A549 treated with RU486 at 1 μM for 4 hours (cell line): ENCODE measurements around the gene COL26A1. TPM values are rescaled to one million over a fixed set of nuclear protein-coding genes. Genes with fewer than 3 reads are reported as not detected.

Experiments used
- total RNA-seq: library from RNA; stranded (reverse); fragments of 200-300 nt; extraction: Qiagen RNA extraction; gene quantifications from 5 replicates; pipeline ENCODE4 v1.2.3, GENCODE V29; 2022; ENCODE audit warnings: low read depth

Gene COL26A1
- total RNA-seq, result 0.21 to 0.52 TPM (median 0.49 TPM) in 5 replicates

GRCh38 chr7:101362334-101363195, at the start of gene COL26A1:
TSS of gene COL26A1 (plus strand) at chr7:101362875. CDS start at chr7:101363033, 158 bp downstream.

GRCh38 chr7:101321491-101322401, 40.9 kb upstream of the COL26A1 start, which contains the start of gene IFT22:
TSS of gene IFT22 (minus strand) at chr7:101321812. CDS start at chr7:101321709, 103 bp downstream.

Other genes starting within 250 kb of the COL26A1 start
- 868 to 1,053 TPM (median 898 TPM) in 5 replicates for gene SERPINE1, start 235.8 kb upstream of the COL26A1 start, total RNA-seq
- 132 to 142 TPM (median 140 TPM) in 5 replicates for gene AP1S1, start 208.4 kb upstream of the COL26A1 start, total RNA-seq
- 7.8 to 20.9 TPM (median 15.1 TPM) in 5 replicates for gene VGF, start 197.3 kb upstream of the COL26A1 start, total RNA-seq
- gene NAT16, start 182.6 kb upstream of the COL26A1 start, total RNA-seq, result 0.06 to 0.15 TPM (median 0.14 TPM) in 5 replicates
- gene MOGAT3, start 161.8 kb upstream of the COL26A1 start, total RNA-seq, result not detected in 5 replicates
- gene PLOD3, start 145.3 kb upstream of the COL26A1 start, total RNA-seq, result 60.2 to 81.0 TPM (median 74.2 TPM) in 5 replicates
- 66.8 to 107 TPM (median 93.2 TPM) in 5 replicates for gene ZNHIT1, start 144.7 kb upstream of the COL26A1 start, total RNA-seq
- 7.1 to 13.7 TPM (median 12.2 TPM) in 5 replicates for gene CLDN15, start 125.1 kb upstream of the COL26A1 start, total RNA-seq
- 120 to 145 TPM (median 139 TPM) in 5 replicates for gene FIS1, start 117.8 kb upstream of the COL26A1 start, total RNA-seq
- 51.8 to 55.9 TPM (median 54.9 TPM) in 5 replicates for gene IFT22, start 41.1 kb upstream of the COL26A1 start, total RNA-seq